LHCN-M2 (cell line): ENCODE measurements around the gene ABCC5. TPM values are rescaled to one million over a fixed set of nuclear protein-coding genes. Genes with fewer than 3 reads are reported as not detected.
"Not testable (repeated sequence)": the region's sequence is repeated elsewhere in the genome, so short reads cannot be mapped to it uniquely, and the experiment has no call there.

Experiments
- DNase-seq: peaks from one replicate; pipeline ENCODE4 v3.0.0-alpha.2; 2012; ENCODE audit warnings: low read depth
- polyA plus RNA-seq: library from polyadenylated mRNA; unstranded; fragments of >200 nt; gene quantifications from one replicate; pipeline ENCODE4 v1.2.1, GENCODE V29; 2012; ENCODE audit warnings: missing spikeins
- total RNA-seq: library from RNA; depleted of rRNA; stranded (reverse); fragments of >200 nt; gene quantifications from 2 replicates; pipeline ENCODE4 v1.2.3, GENCODE V29; 2014; rRNA removed

ABCC5 gene
- total RNA-seq, result 18.9 and 26.7 TPM in 2 replicates
- polyA plus RNA-seq, result 8.3 TPM

- DNase-seq, result peak; percentile 90
Observed at GRCh38 chr3:184017672-184018423, at the start of gene ABCC5. Gene ABCC5 (minus strand): TSS chr3:184017884. CDS start chr3:184014392, 3,492 bp downstream.

- no peak for DNase-seq
Observed at GRCh38 chr3:184066211-184066610, 48.5 kb upstream of the ABCC5 start.

- DNase-seq, result no peak
Observed at GRCh38 chr3:184062637-184063036, 45.0 kb upstream of the ABCC5 start.

GRCh38 chr3:184059424-184059823 lies 41.7 kb upstream of the ABCC5 start:
- DNase-seq, result no peak

- DNase-seq, result peak; percentile 73
Observed at GRCh38 chr3:184058029-184058428, 40.3 kb upstream of the ABCC5 start.

- DNase-seq, result no peak
Observed at GRCh38 chr3:184052767-184053166, 35.1 kb upstream of the ABCC5 start, which contains the start of gene HTR3C. Gene HTR3C (plus strand): TSS chr3:184053047. CDS start chr3:184053081, 34 bp downstream.

GRCh38 chr3:184050217-184050847 lies 32.6 kb upstream of the ABCC5 start:
- DNase-seq, result no peak

GRCh38 chr3:184045995-184046394 lies 28.3 kb upstream of the ABCC5 start:
- no peak for DNase-seq

GRCh38 chr3:184042617-184043016 lies 24.9 kb upstream of the ABCC5 start:
- DNase-seq, result no peak

GRCh38 chr3:184040010-184040409 lies 22.3 kb upstream of the ABCC5 start:
- peak; percentile 67 for DNase-seq

- DNase-seq, result no peak
Observed at GRCh38 chr3:184039414-184039813, 21.7 kb upstream of the ABCC5 start.

GRCh38 chr3:184038307-184038706 lies 20.6 kb upstream of the ABCC5 start:
- not testable (repeated sequence) for DNase-seq

- DNase-seq, result no peak
Observed at GRCh38 chr3:184037816-184038215, 20.1 kb upstream of the ABCC5 start.

- no peak for DNase-seq
Observed at GRCh38 chr3:184031187-184031792, 13.6 kb upstream of the ABCC5 start, which contains the start of gene HTR3D. Gene HTR3D (plus strand): TSS chr3:184031742. CDS start chr3:184031742, 0 bp downstream.

GRCh38 chr3:184030536-184030935 lies 12.9 kb upstream of the ABCC5 start:
- no peak for DNase-seq

- no peak for DNase-seq
Observed at GRCh38 chr3:184029443-184029842, 11.8 kb upstream of the ABCC5 start.

- not testable (repeated sequence) for DNase-seq
Observed at GRCh38 chr3:184028275-184028890, 10.7 kb upstream of the ABCC5 start.

- DNase-seq, result not testable (repeated sequence)
Observed at GRCh38 chr3:184025256-184025655, 7.6 kb upstream of the ABCC5 start.

- no peak for DNase-seq
Observed at GRCh38 chr3:184022323-184022722, 4.6 kb upstream of the ABCC5 start.

- DNase-seq, result no peak
Observed at GRCh38 chr3:184018424-184018973, 815 bp upstream of the ABCC5 start.

GRCh38 chr3:184016811-184017671 lies 643 bp downstream of the ABCC5 start:
- peak; percentile 48 for DNase-seq
